M059J (cell line): Measurements from ENCODE around the gene EZH1. TPM values are rescaled to one million over a fixed set of nuclear protein-coding genes. Genes with fewer than 3 reads are reported as not detected.

Experiments
- DNase-seq: peaks from one replicate; pipeline ENCODE4 v3.0.0-alpha.2; 2012; ENCODE audit warnings: low read depth
- total RNA-seq: library from RNA; depleted of rRNA; stranded (reverse); fragments of >200 nt; shearing (Covaris generic); gene quantifications from 2 replicates; pipeline ENCODE4 v1.2.3, GENCODE V29; 2014

The EZH1 gene
- total RNA-seq, 1 experiment from 2014 or later, result 7.8 TPM

- peak; percentile 74 for DNase-seq
These were observed 62.0 kb downstream of the EZH1 start for GRCh38 chr17:42682722-42683403.

- peak; percentile 81 for DNase-seq
These were observed 62.7 kb downstream of the EZH1 start, which contains the start of gene CNTNAP1 for GRCh38 chr17:42681976-42682721. CNTNAP1 (plus strand) TSS chr17:42682531; CDS start chr17:42682830, 299 bp downstream.

- DNase-seq, result peak; percentile 16
These were observed 64.5 kb downstream of the EZH1 start for GRCh38 chr17:42680331-42680808.

GRCh38 chr17:42679492-42680330 lies 65.1 kb downstream of the EZH1 start:
- peak; percentile 66 for DNase-seq

GRCh38 chr17:42678951-42679491 lies 65.8 kb downstream of the EZH1 start:
- peak; percentile 16 for DNase-seq

DNA sequence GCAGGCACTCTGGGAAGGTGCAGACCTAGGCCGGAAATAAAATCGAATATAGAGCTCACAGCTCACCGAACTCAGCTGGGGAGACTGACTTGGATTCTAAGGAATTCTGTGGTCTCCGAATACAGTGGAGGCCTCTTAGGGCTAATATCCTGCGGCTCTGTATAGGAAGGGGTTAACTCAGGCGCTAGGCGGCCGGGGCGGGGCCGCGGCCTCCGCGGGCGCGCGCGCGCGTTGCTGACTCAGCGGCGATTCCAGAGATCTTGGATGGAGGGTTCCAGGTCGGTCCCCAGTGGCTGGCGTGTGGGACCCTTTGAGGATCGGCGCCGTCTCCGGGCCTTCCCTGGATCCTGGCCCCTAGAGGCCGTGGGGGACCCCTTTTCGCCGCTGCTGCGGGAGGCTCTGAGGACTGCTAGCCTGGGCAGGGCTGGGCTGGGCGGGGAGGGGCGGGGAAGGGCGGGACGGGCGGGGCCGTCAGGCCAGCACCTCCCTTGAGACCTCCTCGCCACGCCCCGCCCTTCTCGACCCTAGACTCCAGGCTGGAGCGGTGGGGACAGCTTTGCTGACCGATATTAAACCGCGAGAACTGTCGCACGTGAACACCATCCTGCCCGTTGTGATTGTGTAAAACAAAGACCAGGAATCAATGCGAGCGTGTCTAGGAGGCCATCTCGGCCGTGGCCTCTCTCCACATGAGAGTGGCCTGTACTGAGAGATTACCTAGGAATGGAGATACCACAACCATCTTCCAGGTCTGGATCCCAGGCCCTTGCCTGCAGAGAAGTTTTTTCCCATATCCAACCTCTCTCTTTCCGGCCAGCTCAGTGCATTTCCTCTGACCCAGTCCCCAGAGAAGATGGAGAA lies 66.7 kb downstream of the EZH1 start:
- DNase-seq, result peak; percentile 88

GRCh38 chr17:42677012-42677857 lies 67.6 kb downstream of the EZH1 start:
- peak; percentile 98 for DNase-seq

DNA sequence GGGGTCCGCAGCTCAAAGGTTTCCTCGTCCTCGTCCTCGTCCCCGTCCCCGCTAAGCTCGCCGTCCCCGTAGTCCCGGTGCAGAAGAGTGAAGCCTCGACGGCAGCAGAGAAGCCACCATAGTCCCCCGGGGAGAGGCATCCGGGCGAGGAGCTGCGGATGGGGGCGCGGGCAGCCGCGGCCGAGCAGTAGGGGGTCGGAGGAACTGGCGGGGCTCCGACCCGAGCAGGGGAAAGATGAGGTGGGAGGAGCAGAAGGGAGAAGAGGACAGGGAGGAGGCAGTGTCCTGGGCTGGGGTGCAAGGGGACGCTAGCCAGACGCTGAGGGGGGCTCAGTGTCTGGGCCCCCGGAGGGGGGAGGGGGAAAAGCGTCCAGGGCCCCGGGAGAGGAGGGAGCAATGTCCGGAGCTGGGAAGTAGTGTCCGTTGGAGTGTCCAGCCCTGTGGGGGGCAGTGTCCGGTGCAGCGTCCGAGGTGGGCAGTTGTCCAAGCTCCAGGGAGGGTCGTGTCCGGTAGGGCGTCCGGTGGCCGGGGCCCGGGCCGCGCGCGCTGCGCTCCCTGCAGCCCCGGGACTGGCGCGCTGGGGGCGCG lies 68.3 kb downstream of the EZH1 start, which contains the start of gene PLEKHH3:
TSS of gene PLEKHH3 (minus strand) at position 571 of the 588 bp plus-strand sequence. CDS start at position 140, 431 bp downstream.
- DNase-seq, result no peak

GRCh38 chr17:42675965-42676423 lies 68.8 kb downstream of the EZH1 start:
- DNase-seq, result peak; percentile 47

GRCh38 chr17:42675348-42675964 lies 69.4 kb downstream of the EZH1 start:
- no peak for DNase-seq

DNA sequence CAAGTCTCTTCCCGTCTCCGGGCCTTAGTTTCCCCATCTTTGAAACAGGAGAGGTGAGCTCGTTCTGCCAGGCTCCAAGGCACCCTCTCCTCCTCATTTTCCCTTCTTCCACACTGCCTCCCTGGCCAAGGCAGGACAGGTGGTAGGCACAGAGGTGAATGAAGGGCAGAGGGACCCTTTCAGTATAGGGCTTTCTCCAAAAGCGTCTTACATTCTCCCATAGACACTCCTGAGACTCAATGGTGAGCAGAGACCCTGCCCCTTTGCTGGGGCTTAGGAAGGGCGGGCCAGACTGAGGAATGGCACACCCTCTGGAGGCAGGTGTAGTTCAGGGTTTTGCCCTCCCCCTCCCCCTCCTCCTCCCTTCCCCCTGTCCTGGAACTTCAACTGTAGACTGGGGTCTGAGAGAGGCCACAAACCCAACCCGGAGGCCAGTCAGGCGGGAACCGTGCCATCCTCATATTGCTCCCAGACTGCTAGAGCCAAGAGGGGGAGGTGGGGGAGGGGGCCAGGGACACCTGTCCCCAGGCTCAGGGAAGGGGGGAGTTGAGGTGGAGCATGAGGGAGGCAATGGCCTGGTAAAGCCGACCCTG lies 70.0 kb downstream of the EZH1 start:
- no peak for DNase-seq

- DNase-seq, result no peak
These were observed 70.7 kb downstream of the EZH1 start for GRCh38 chr17:42673885-42674754.

- no peak for DNase-seq
These were observed 71.5 kb downstream of the EZH1 start for GRCh38 chr17:42673266-42673884.

- no peak for DNase-seq
These were observed 72.8 kb downstream of the EZH1 start for GRCh38 chr17:42672038-42672437.

- no peak for DNase-seq
These were observed 73.8 kb downstream of the EZH1 start for GRCh38 chr17:42670789-42671657.
